ENCODE data around the gene ZFAND3.

Gene ZFAND3

GRCh38 chr6:37830225-37830624 lies 10.7 kb downstream of the ZFAND3 start:
- no peak for DNase-seq

- DNase-seq: no peak
These were observed 11.9 kb downstream of the ZFAND3 start for GRCh38 chr6:37831457-37831856.

GRCh38 chr6:37835923-37836322 lies 16.4 kb downstream of the ZFAND3 start:
- DNase-seq: no peak

- no peak for DNase-seq
These were observed 18.8 kb downstream of the ZFAND3 start for GRCh38 chr6:37838219-37838921.

GRCh38 chr6:37840143-37840939 lies 20.8 kb downstream of the ZFAND3 start:
- no peak for DNase-seq

GRCh38 chr6:37840940-37841300 lies 21.4 kb downstream of the ZFAND3 start:
- no peak for DNase-seq

- no peak for DNase-seq
These were observed 25.7 kb downstream of the ZFAND3 start for GRCh38 chr6:37845026-37845911.

GRCh38 chr6:37845930-37846329 lies 26.4 kb downstream of the ZFAND3 start:
- DNase-seq: no peak

GRCh38 chr6:37847704-37848103 lies 28.2 kb downstream of the ZFAND3 start:
- no peak for DNase-seq

GRCh38 chr6:37848371-37848770 lies 28.8 kb downstream of the ZFAND3 start:
- no peak for DNase-seq

GRCh38 chr6:37850260-37850659 lies 30.7 kb downstream of the ZFAND3 start:
- no peak for DNase-seq

- peak in 1 of 2 experiments; percentile 41 for DNase-seq
These were observed 31.3 kb downstream of the ZFAND3 start for GRCh38 chr6:37850728-37851285.

- no peak for DNase-seq
These were observed 32.5 kb downstream of the ZFAND3 start for GRCh38 chr6:37851997-37852524.

GRCh38 chr6:37856285-37856684 lies 36.8 kb downstream of the ZFAND3 start:
- DNase-seq: no peak

GRCh38 chr6:37858363-37858762 lies 38.8 kb downstream of the ZFAND3 start:
- DNase-seq: no peak

GRCh38 chr6:37860226-37860839 lies 40.8 kb downstream of the ZFAND3 start:
- DNase-seq: peak; percentile 29 to 31

GRCh38 chr6:37861452-37861851 lies 41.9 kb downstream of the ZFAND3 start:
- DNase-seq: no peak

GRCh38 chr6:37862430-37862829 lies 42.9 kb downstream of the ZFAND3 start:
- DNase-seq: no peak

GRCh38 chr6:37862992-37863391 lies 43.5 kb downstream of the ZFAND3 start:
- DNase-seq: no peak

- DNase-seq: no peak
These were observed 44.7 kb downstream of the ZFAND3 start for GRCh38 chr6:37864250-37864649.

GRCh38 chr6:37865504-37865903 lies 46.0 kb downstream of the ZFAND3 start:
- no peak for DNase-seq

Measured in NCI-H2081 (cell line).